SU-DHL-6 (cell line): ENCODE results near the gene LARP6.
"Not testable (repeated sequence)": the region's sequence is repeated elsewhere in the genome, so short reads cannot be mapped to it uniquely, and the experiment has no call there.

Source experiments
- H2AFZ ChIP-seq: fragments of 200-600 bp; sonication (generic); 2 replicates; pipeline ENCODE4 v1.6.1; 2014; ENCODE audit warnings: low read depth, mild to moderate bottlenecking, moderate library complexity, mixed read lengths, antibody characterized with exemption, low read length; ENCODE audit not compliant: severe bottlenecking
- H3F3A ChIP-seq: fragments of 200-600 bp; shearing (Covaris generic); 2 replicates; pipeline ENCODE4 v1.6.0; 2016; ENCODE audit warnings: antibody characterized with exemption, mild to moderate bottlenecking; ENCODE audit not compliant: insufficient read depth
- H3K27ac ChIP-seq: fragments of 200-600 bp; sonication (generic); 2 replicates; pipeline ENCODE4 v1.5.1; 2016; ENCODE audit warnings: low read depth, mild to moderate bottlenecking, low read length, moderate library complexity, mixed read lengths
- H3K27me3 ChIP-seq: fragments of 200-600 bp; sonication (generic), shearing (Covaris generic); 2 replicates; pipeline ENCODE4 v1.6.0; 2014; ENCODE audit warnings: mild to moderate bottlenecking, low read length
- H3K36me3 ChIP-seq: fragments of 200-600 bp; sonication (generic); 2 replicates; pipeline ENCODE4 v1.6.1; 2014; ENCODE audit warnings: mild to moderate bottlenecking, low read length, mixed read lengths
- H3K4me2 ChIP-seq: fragments of 300-600, 200-600 bp; shearing (Covaris generic), sonication (generic); 2 replicates; pipeline ENCODE4 v1.6.0; 2014; ENCODE audit warnings: low read length, low read depth, mild to moderate bottlenecking; ENCODE audit not compliant: poor library complexity, severe bottlenecking
- H3K4me3 ChIP-seq: fragments of 200-600 bp; sonication (generic); 2 replicates; pipeline ENCODE4 v1.5.1; 2014; ENCODE audit warnings: antibody characterized with exemption, low read length, mild to moderate bottlenecking, mixed read lengths; ENCODE audit not compliant: insufficient read depth, poor library complexity, severe bottlenecking
- H3K79me2 ChIP-seq: fragments of 200-600 bp; sonication (generic); 2 replicates; pipeline ENCODE4 v1.6.1; 2014; ENCODE audit warnings: mild to moderate bottlenecking, low read length, moderate library complexity; ENCODE audit not compliant: insufficient read depth
- H3K9ac ChIP-seq: fragments of 200-600 bp; sonication (generic); 2 replicates; pipeline ENCODE4 v1.7.0; 2014; ENCODE audit warnings: mild to moderate bottlenecking, low read length
- H3K9me2 ChIP-seq: fragments of 200-600 bp; sonication (generic); replicated peaks from 2 replicates; pipeline ENCODE4 v1.6.1; 2014; ENCODE audit warnings: low read length; ENCODE audit not compliant: insufficient read depth
- H3K9me3 ChIP-seq: fragments of 200-600 bp; sonication (generic); 2 replicates; pipeline ENCODE4 v1.6.1; 2014; ENCODE audit warnings: low read length, mixed read lengths; ENCODE audit not compliant: insufficient read depth
- H4K20me1 ChIP-seq: fragments of 200-600 bp; sonication (generic); 2 replicates; pipeline ENCODE4 v1.6.1; 2014; ENCODE audit warnings: low read depth, mild to moderate bottlenecking, antibody characterized with exemption, low read length, moderate library complexity, mixed read lengths
- EZH2phosphoT487 ChIP-seq: fragments of 200-600 bp; sonication (generic), shearing (Covaris generic); conservative IDR thresholded peaks from 2 replicates; pipeline ENCODE4 v1.6.1; 2018; ENCODE audit warnings: mild to moderate bottlenecking, antibody characterized with exemption, low read length, moderate library complexity, mixed read lengths
- TF ChIP-seq, protein P1 (sequence below): fragments of 200-600 bp; sonication (generic); IDR thresholded peaks from one replicate; pipeline ENCODE4 v1.5.1; 2017; ENCODE audit warnings: antibody characterized with exemption, mild to moderate bottlenecking, low read length, moderate library complexity; ENCODE audit not compliant: insufficient read depth, poor library complexity, severe bottlenecking

The LARP6 gene

DNA sequence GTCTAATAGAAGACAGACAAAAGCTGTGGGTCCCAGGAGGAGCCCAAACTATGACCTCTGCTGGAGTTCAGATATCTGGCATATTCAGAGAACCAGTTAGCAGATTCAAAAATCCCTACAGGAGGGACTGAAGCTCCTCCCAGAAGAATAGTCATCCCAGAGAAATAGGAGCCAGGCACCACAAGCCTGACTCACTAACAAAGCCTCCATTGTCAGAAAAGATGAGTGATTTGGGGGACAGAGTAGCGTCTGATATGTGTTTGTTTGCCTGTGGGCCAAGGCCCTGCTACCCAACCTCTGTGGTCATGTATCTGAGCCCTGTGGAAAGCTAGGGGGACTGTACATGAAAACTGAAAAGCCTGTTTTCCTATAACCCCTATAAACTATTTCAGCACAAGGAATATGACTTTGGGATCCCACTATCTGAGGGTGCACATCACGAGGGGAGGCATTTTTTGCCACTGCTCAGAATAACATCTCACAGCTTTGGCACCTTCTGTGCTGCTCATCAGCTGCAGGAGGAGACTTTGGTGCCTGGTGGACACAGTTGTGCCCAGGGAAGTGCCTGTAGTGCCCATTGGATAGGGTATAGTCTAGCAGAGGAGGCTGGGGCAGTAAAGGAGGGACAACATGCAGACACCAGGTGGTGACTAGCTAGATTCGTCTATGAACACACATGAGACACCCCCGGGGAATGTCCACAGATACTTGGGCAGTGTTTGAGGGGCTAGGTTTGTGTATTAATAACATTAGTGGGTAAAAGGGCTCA lies 9.7 kb upstream of the LARP6 start:
- Histone ChIP-seq H3K4me2 (no peak overlapping the region), H3K9ac (no peak overlapping the region), H3K36me3 (no peaks in the 10 kb centered on the region), H3K4me3 (no peak overlapping the region), H3K27ac (no peak overlapping the region), H3K9me2 (no peaks in the 10 kb centered on the region), H3K9me3 (no peaks in the 10 kb centered on the region), H2AFZ (no peak overlapping the region), H3F3A (no peaks in the 10 kb centered on the region), H4K20me1 (no peaks in the 10 kb centered on the region), H3K27me3 (no peaks in the 10 kb centered on the region), H3K79me2 (no peaks in the 10 kb centered on the region)
- TF ChIP-seq EZH2phosphoT487: no peak
- TF ChIP-seq, protein P1, sequence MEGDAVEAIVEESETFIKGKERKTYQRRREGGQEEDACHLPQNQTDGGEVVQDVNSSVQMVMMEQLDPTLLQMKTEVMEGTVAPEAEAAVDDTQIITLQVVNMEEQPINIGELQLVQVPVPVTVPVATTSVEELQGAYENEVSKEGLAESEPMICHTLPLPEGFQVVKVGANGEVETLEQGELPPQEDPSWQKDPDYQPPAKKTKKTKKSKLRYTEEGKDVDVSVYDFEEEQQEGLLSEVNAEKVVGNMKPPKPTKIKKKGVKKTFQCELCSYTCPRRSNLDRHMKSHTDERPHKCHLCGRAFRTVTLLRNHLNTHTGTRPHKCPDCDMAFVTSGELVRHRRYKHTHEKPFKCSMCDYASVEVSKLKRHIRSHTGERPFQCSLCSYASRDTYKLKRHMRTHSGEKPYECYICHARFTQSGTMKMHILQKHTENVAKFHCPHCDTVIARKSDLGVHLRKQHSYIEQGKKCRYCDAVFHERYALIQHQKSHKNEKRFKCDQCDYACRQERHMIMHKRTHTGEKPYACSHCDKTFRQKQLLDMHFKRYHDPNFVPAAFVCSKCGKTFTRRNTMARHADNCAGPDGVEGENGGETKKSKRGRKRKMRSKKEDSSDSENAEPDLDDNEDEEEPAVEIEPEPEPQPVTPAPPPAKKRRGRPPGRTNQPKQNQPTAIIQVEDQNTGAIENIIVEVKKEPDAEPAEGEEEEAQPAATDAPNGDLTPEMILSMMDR: no peak

DNA sequence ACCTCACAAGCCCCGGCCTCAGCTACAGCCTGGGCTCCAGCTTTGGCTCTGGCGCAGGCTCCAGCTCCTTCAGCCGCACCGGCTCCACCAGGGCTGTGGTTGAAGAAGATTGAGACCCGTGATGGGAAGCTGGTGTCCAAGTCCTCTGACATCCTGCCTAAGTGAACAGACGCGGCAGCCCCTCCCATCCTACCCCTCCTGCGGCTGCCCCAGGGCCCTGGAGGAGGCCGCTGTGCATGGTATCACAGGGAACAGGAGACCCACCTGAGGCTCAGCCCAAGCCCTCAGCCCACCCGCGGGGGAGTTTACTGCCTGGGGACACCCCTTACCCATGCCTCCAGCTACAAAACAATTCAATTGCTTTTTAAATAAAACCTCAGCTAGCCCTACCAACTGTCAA lies 6.0 kb upstream of the LARP6 start:
- Histone ChIP-seq H3K9me3 (no peaks in the 10 kb centered on the region), H3K36me3 (no peaks in the 10 kb centered on the region), H3K79me2 (no peaks in the 10 kb centered on the region), H2AFZ (no peak overlapping the region), H3F3A (no peaks in the 10 kb centered on the region), H3K27ac (no peak overlapping the region), H3K27me3 (no peaks in the 10 kb centered on the region), H3K9me2 (no peaks in the 10 kb centered on the region), H3K4me2 (no peak overlapping the region), H3K4me3 (no peak overlapping the region), H4K20me1 (no peaks in the 10 kb centered on the region), H3K9ac (no peak overlapping the region)
- TF ChIP-seq, protein P1: no peak
- TF ChIP-seq EZH2phosphoT487: no peak

DNA sequence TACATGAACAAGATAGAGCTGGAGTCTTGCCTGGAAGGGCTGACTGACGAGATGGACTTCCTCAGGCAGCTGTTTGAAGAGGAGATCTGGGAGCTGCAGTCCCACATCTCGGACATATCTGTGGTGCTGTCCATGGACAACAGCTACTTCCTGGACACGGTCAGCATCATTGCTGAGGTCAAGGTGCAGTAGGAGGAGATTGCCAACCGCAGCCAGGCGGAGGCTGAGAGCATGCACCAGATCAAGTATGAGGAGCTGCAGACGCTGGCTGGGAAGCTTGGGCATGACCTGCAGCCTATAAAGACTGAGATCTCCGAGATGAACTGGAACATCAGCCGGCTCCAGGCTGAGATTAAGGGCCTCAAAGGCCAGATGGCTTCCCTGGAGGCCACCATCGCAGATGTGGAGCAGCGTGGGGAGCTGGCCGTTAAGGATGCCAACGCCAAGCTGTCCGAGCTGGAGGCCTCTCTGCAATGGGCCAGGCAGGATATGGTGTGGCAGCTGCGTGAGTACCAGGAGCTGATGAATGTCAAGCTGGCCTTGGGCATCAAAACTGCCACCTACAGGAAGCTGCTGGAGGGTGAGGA lies 5.5 kb upstream of the LARP6 start:
- Histone ChIP-seq H3K36me3 (no peaks in the 10 kb centered on the region), H3K79me2 (no peaks in the 10 kb centered on the region), H3F3A (no peaks in the 10 kb centered on the region), H3K4me2 (no peak overlapping the region), H3K4me3 (no peak overlapping the region), H3K9me3 (no peaks in the 10 kb centered on the region), H3K27ac (no peak overlapping the region), H3K27me3 (no peaks in the 10 kb centered on the region), H4K20me1 (no peaks in the 10 kb centered on the region), H3K9me2 (no peaks in the 10 kb centered on the region), H3K9ac (no peak overlapping the region), H2AFZ (no peak overlapping the region)
- TF ChIP-seq, protein P1: no peak
- TF ChIP-seq EZH2phosphoT487: no peak

DNA sequence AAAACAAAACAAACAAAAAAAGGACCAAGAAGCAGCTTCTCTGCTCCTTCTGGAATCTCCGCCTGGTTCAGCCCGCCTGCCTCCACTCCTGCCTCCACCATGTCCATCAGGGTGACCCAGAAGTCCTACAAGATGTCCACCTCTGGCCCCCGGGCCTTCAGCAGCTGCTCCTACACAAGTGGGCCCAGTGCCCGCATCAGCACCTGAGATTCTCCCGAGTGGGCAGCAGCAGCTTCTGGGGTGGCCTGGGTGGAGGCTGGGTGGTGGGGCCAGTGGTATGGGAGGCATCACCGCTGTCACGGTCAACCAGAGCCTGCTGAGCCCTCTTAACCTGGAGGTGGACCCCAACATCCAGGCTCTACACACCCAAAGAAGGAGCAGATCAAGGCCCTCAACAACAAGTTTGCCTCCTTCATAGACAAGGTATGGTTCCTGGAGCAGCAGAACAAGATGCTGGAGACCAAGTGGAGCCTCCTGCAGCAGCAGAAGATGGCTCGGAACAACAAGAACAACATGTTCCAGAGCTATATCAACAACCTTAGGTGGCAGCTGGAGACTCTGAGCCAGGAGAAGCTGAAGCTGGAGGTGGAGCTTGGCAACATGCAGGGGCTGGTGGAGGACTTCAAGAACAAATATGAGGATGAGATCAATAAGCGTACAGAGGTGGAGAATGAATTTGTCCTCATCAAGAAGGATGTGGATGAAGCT lies 4.8 kb upstream of the LARP6 start:
- H3K36me3 ChIP-seq, H3K9me2 ChIP-seq, H3K27me3 ChIP-seq, H3K9me3 ChIP-seq, H4K20me1 ChIP-seq, H3K27ac ChIP-seq, H3F3A ChIP-seq, H3K9ac ChIP-seq, H3K4me3 ChIP-seq, H2AFZ ChIP-seq, H3K79me2 ChIP-seq, H3K4me2 ChIP-seq: not testable (repeated sequence)
